IMR-90 (cell line): ENCODE measurements around the gene ZNF559. TPM values are rescaled to one million over a fixed set of nuclear protein-coding genes. Genes with fewer than 3 reads are reported as not detected.
A peak's percentile ranks its signal among the peaks of the same experiment; 100 is the strongest.

Experiments
- ATAC-seq: fragments of 200-7000 bp; cut with Tn5 transposase; 2 replicates; pipeline ENCODE4 v1.9.1; 2020; ENCODE audit warnings: low read depth, mild to moderate bottlenecking, moderate library complexity
- BruUV-seq: library from RNA; stranded (reverse); fragments of 400-500 nt; replicated peaks from 2 replicates; lab custom pipeline; 2021; lab: Mats Ljungman, UMichigan
- CTCF ChIA-PET: fragments of 300-600 bp; formaldehyde crosslinking; extraction: SDS; loops from one replicate; lab custom pipeline; 2021; ENCODE audit warnings: antibody characterized with exemption; lab: Yijun Ruan, JAX
- POLR2A ChIA-PET: fragments of 300-600 bp; sonication (Branson Sonifier 250); formaldehyde crosslinking; loops from one replicate; lab custom pipeline; 2022; ENCODE audit warnings: antibody characterized with exemption; ENCODE audit not compliant: unreplicated experiment; lab: Charles Lee
- DNase-seq: peaks from one replicate; pipeline ENCODE4 v3.0.0; 2013
- H2AFZ ChIP-seq: replicated peaks from 2 replicates; pipeline ENCODE3; 2013; ENCODE audit warnings: low read length, mild to moderate bottlenecking; ENCODE audit not compliant: poor library complexity
- H2AK5ac ChIP-seq: 2 replicates; pipeline ENCODE4 v1.6.1; 2013; ENCODE audit warnings: low read depth, low read length, inconsistent platforms
- H2AK9ac ChIP-seq: replicated peaks from 2 replicates; pipeline ENCODE3; 2013; ENCODE audit warnings: mild to moderate bottlenecking, low read depth, low read length, moderate library complexity; ENCODE audit not compliant: poor library complexity
- H2BK120ac ChIP-seq: 2 replicates; pipeline ENCODE4 v1.6.1; 2013; ENCODE audit warnings: low read depth, low read length, inconsistent platforms
- H2BK15ac ChIP-seq: 3 replicates; pipeline ENCODE4 v1.6.1; 2013; ENCODE audit warnings: low read depth, low read length, inconsistent platforms
- H2BK20ac ChIP-seq: 2 replicates; pipeline ENCODE4 v1.6.1; 2013; ENCODE audit warnings: low read depth, mild to moderate bottlenecking, inconsistent platforms, low read length, moderate library complexity
- H2BK5ac ChIP-seq: 2 replicates; pipeline ENCODE4 v1.6.1; 2013; ENCODE audit warnings: mild to moderate bottlenecking, low read depth, low read length, inconsistent platforms; ENCODE audit not compliant: poor library complexity, severe bottlenecking
- H3K14ac ChIP-seq: replicated peaks from 2 replicates; pipeline ENCODE4 v1.6.1; 2013; ENCODE audit warnings: low read depth, low read length, inconsistent platforms
- H3K18ac ChIP-seq: 2 replicates; pipeline ENCODE4 v1.6.1; 2013; ENCODE audit warnings: low read depth, low read length, control low read depth
- H3K23ac ChIP-seq: 2 replicates; pipeline ENCODE4 v1.6.1; 2013; ENCODE audit warnings: low read depth, low read length, inconsistent platforms
- H3K27ac ChIP-seq: 2 replicates; pipeline ENCODE4 v1.5.1; 2013; ENCODE audit warnings: mild to moderate bottlenecking, control low read depth, low read length; ENCODE audit not compliant: insufficient read depth
- H3K27me3 ChIP-seq: 2 replicates; pipeline ENCODE4 v1.6.1; 2013; ENCODE audit warnings: low read length; ENCODE audit not compliant: control insufficient read depth, insufficient read depth
- H3K36me3 ChIP-seq: 2 replicates; pipeline ENCODE4 v1.6.1; 2013; ENCODE audit warnings: low read length, mixed read lengths; ENCODE audit not compliant: control insufficient read depth, insufficient read depth
- H3K4ac ChIP-seq: 2 replicates; pipeline ENCODE4 v1.6.1; 2013; ENCODE audit warnings: low read depth, low read length, inconsistent platforms
- H3K4me1 ChIP-seq: 2 replicates; pipeline ENCODE4 v1.6.1; 2013; ENCODE audit warnings: low read length, mixed read lengths; ENCODE audit not compliant: control insufficient read depth, insufficient read depth
- H3K4me2 ChIP-seq: 2 replicates; pipeline ENCODE4 v1.6.1; 2013; ENCODE audit warnings: low read depth, mild to moderate bottlenecking, control low read depth, low read length, moderate library complexity
- H3K4me3 ChIP-seq: 2 replicates; pipeline ENCODE4 v1.5.1; 2013; ENCODE audit warnings: low read depth, mild to moderate bottlenecking, control low read depth, low read length, moderate library complexity; ENCODE audit not compliant: insufficient read depth
- H3K56ac ChIP-seq: 2 replicates; pipeline ENCODE4 v1.6.1; 2013; ENCODE audit warnings: low read length, inconsistent platforms; ENCODE audit not compliant: insufficient read depth; ENCODE audit errors: extremely low read depth
- H3K79me1 ChIP-seq, 2 experiments: 2 replicates each; pipeline ENCODE4 v1.6.1; 2013; ENCODE audit warnings: low read length in 2 of 2, inconsistent platforms in 1 of 2, low read depth in 1 of 2
- H3K9ac ChIP-seq: 2 replicates; pipeline ENCODE4 v1.6.1; 2013; ENCODE audit warnings: low read depth, low read length, control low read depth
- H3K9me1 ChIP-seq: 2 replicates; pipeline ENCODE4 v1.6.1; 2013; ENCODE audit warnings: low read length, inconsistent platforms; ENCODE audit not compliant: insufficient read depth
- H3K9me3 ChIP-seq: 2 replicates; pipeline ENCODE4 v1.6.1; 2013; ENCODE audit warnings: low read length; ENCODE audit not compliant: control insufficient read depth, insufficient read depth
- H4K20me1 ChIP-seq: 2 replicates; pipeline ENCODE4 v1.6.1; 2013; ENCODE audit warnings: low read length, inconsistent platforms; ENCODE audit not compliant: insufficient read depth
- H4K5ac ChIP-seq: 2 replicates; pipeline ENCODE4 v1.6.1; 2013; ENCODE audit warnings: mild to moderate bottlenecking, low read depth, low read length, control low read depth
- H4K8ac ChIP-seq, 2 experiments: 2 replicates each; pipeline ENCODE4 v1.6.1; 2013; ENCODE audit warnings: low read depth in 2 of 2, low read length in 2 of 2, control low read depth in 1 of 2, inconsistent platforms in 1 of 2
- H4K91ac ChIP-seq: 2 replicates; pipeline ENCODE4 v1.6.1; 2013; ENCODE audit warnings: low read depth, low read length, inconsistent platforms; ENCODE audit not compliant: insufficient read depth
- CEBPB ChIP-seq: IDR thresholded peaks from 2 replicates; pipeline ENCODE4 v1.6.1; 2012; ENCODE audit warnings: low read depth, low read length, improper control_type of control experiment
- NFE2L2 ChIP-seq: fragments of 150-350 bp; IDR thresholded peaks from 2 replicates; pipeline ENCODE4 v1.6.1; 2016; ENCODE audit warnings: low read depth, mild to moderate bottlenecking, low read length
- WGBS, 2 experiments: methylation state at CpG; one replicate each; pipeline versions ENCODE4 v1.1.5 to v1.1.7; 2013; ENCODE audit warnings: missing lambda C conversion rate in 2 of 2; ENCODE audit not compliant: insufficient read length in 1 of 2; ENCODE audit errors: extremely low coverage in 2 of 2; 5-methylcytosine and 5-hydroxymethylcytosine counted together
- dilution Hi-C: fragments of 300-500 bp; cut with HindIII; formaldehyde crosslinking; loops from one replicate; pipeline ENCODE4 v1.14.3; 2018; ENCODE audit warnings: low sequenced_read_pairs; ENCODE audit not compliant: unreplicated experiment
- in situ Hi-C: fragments of 300-500 bp; cut with MboI; formaldehyde crosslinking; loops from 3 replicates; pipeline ENCODE4 v1.14.3; 2019; ENCODE audit warnings: low sequenced_read_pairs, inconsistent platforms, mixed read lengths
- intact Hi-C: fragments of 100-400 bp; cut with micrococcal nuclease; formaldehyde crosslinking; loops from 2 replicates; pipeline ENCODE4 v1.10.0; 2022
- polyA plus RNA-seq, 3 experiments: library from polyadenylated mRNA; depleted of rRNA; stranded (reverse); fragments of >200 nt; gene quantifications; 2 replicates each; pipeline ENCODE4 v1.2.3, GENCODE V29; 2012; ENCODE audit warnings: low replicate concordance in 1 of 3
- total RNA-seq: library from RNA; depleted of rRNA; stranded (reverse); fragments of >200 nt; gene quantifications from 2 replicates; pipeline ENCODE4 v1.2.3, GENCODE V29; 2012

The ZNF559 gene
- total and polyA plus RNA-seq, 2 of the 4 experiments (the other 2 are of a cell fraction), result 8.8 to 9.9 TPM

DNA sequence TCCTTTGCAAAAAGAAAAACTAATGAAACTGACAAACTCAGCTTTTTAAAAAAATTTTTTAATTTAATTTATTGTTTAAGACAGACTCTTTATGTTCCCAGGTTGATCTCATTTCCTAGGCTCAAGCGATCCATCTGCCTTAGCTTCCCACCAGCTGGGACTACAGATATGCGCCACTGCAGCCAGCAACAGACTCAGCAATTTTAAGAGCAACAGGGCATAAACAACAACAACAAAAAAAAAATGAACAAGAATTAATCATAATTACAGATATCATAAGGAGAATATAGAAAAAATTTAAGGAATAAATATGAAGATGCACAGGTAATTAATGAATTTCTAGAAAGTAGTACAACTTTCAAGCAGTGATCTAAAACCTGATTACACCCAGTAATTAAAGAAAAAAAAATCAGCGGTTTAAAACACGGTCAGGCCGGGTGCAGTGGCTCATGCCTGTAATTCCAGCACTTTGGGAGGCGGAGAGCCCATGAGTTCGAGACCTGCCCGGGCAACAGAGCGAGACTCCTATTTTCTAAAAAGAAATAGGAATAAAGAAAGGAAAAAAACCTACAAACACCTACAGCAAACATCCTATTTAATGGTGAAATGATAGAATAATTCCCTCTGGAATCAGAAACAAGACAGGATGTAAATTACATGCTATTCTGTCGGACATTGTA is 15.7 kb upstream of the ZNF559 start:
- no peaks in the 10 kb centered on the region for H3K27me3 ChIP-seq
- peak overlapping the region; percentile 94; the same call in 1 of the 2 replicates for H3K4me3 ChIP-seq
- peak overlapping the region; percentile 74; the same call in 1 of the 2 replicates for H3K9ac ChIP-seq
- no peak for DNase-seq
- H4K20me1 ChIP-seq, result no peaks in the 10 kb centered on the region
- peaks cover 2% of the 10 kb centered on the region; the same call in 1 of the 2 replicates for H3K9me3 ChIP-seq
- ChIA-PET CTCF (interaction anchor here (0.6 to 1.3 kb wide), 2 partner anchors 103 to 505 kb away, joined by 3 read pairs; no protein-coding TSS in a partner anchor), POLR2A (no interaction called here)
- no peak overlapping the region for H2BK120ac ChIP-seq
- TF ChIP-seq CEBPB (no peak), NFE2L2 (no peak)
- H3K9me1 ChIP-seq, result no peaks in the 10 kb centered on the region; the same call in 1 of the 2 replicates
- H2AFZ ChIP-seq, result no peak overlapping the region
- WGBS, 2 experiments, result no CpG with 5 or more reads among the region's 10 CpGs
- no peak overlapping the region for H3K18ac ChIP-seq
- H3K27ac ChIP-seq, result no peak overlapping the region
- peaks cover 9% of the 10 kb centered on the region for H3K36me3 ChIP-seq
- ATAC-seq, result no peak
- no peak overlapping the region for H2BK15ac ChIP-seq
- no peak overlapping the region for H4K91ac ChIP-seq
- peak overlapping the region; percentile 91 for H3K4me2 ChIP-seq
- H2AK9ac ChIP-seq, result no peak overlapping the region
- H4K8ac ChIP-seq, result no peak overlapping the region; a peak in 1 of 4 replicates
- no peak overlapping the region for H3K4ac ChIP-seq
- no peak overlapping the region for H3K56ac ChIP-seq
- H3K23ac ChIP-seq, result 0 out of 2 replicates have a peak overlapping the region, but pooled peaks have one; percentile 40
- H3K4me1 ChIP-seq, result 0 out of 2 replicates have a peak, but pooled peaks cover 2% of the 10 kb centered on the region
- peak overlapping the region; percentile 25 for H2BK5ac ChIP-seq
- H2BK20ac ChIP-seq, result no peak overlapping the region
- no peak overlapping the region for H2AK5ac ChIP-seq
- TSS peak; percentile 61 for BruUV-seq
- no peak overlapping the region for H3K14ac ChIP-seq
- intact Hi-C loops, result loop anchor here (5.0 kb wide), 1 partner anchor 166 kb away; the partner anchor contains the start of gene ZNF317
- in situ Hi-C loops, result no loop called here
- H3K79me1 ChIP-seq, result peaks cover 2 to 4% of the 10 kb centered on the region in 2 experiments; a peak in 1 of 4 replicates
- dilution Hi-C loops, result no loop called here
- no peak overlapping the region for H4K5ac ChIP-seq
